ENCODE measurements around the gene LAYN.

LAYN gene, protein sequence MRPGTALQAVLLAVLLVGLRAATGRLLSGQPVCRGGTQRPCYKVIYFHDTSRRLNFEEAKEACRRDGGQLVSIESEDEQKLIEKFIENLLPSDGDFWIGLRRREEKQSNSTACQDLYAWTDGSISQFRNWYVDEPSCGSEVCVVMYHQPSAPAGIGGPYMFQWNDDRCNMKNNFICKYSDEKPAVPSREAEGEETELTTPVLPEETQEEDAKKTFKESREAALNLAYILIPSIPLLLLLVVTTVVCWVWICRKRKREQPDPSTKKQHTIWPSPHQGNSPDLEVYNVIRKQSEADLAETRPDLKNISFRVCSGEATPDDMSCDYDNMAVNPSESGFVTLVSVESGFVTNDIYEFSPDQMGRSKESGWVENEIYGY

DNA sequence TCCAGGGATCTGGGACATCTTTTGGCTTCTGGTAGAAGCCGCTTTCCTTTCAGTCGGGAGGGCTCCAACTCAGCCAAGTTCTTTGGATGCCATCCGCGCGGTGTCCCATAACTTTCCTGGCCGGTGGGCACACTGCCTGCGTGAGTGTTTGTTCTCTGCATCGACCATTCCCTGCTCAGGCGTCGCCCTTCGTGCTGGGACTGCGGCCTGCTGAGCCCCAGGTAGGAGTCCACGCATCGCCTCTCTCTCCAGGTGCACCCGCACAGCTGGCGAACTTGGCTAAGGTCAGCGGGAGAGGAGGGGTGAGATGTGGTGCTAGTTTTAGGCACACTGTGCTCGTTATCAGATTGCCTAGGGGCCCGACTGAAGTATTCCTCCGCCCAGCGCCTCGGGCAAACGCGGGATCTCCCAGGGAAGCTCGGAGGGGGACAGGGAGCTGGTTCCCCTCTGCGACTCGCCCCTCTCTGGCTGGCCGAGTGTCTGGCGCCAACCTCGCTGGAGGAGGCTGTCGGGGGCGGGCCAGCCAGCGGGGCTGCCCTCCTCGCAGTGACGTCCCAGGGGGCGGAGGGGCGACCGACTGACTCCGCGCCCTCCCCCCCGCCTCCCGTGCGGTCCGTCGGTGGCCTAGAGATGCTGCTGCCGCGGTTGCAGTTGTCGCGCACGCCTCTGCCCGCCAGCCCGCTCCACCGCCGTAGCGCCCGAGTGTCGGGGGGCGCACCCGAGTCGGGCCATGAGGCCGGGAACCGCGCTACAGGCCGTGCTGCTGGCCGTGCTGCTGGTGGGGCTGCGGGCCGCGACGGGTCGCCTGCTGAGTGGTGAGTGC is at the start of gene LAYN:
TSS of gene LAYN (plus strand) at position 607 of the 823 bp plus-strand sequence. CDS start at position 731, 124 bp downstream.
- DNase-seq (ENCODE audit: low read depth) = no peak

GRCh38 chr11:111494040-111494439 is 46.5 kb upstream of the LAYN start:
- no peak for DNase-seq (ENCODE audit: low read depth)

DNA sequence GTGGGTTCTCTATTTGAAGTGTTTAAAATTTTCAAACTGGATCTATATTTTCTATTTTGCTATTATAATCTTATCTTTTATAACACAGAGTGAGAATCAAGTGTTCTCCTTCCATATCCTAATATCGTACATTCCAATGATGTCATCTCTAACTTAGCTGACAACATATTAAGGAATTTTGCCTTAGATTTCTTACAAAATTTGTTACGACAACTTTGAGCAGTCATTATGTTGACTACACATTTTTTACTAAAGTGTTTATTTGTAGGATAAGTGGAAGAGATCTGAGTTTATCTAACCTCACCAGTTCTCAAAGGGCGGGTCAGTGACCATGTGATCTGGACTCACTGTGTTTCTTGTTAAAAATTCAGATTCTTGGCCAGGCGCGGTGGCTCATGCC is 41.0 kb upstream of the LAYN start:
- DNase-seq (ENCODE audit: low read depth) = no peak

- no peak for DNase-seq (ENCODE audit: low read depth)
These were observed 40.0 kb upstream of the LAYN start for GRCh38 chr11:111500481-111500880.

DNA sequence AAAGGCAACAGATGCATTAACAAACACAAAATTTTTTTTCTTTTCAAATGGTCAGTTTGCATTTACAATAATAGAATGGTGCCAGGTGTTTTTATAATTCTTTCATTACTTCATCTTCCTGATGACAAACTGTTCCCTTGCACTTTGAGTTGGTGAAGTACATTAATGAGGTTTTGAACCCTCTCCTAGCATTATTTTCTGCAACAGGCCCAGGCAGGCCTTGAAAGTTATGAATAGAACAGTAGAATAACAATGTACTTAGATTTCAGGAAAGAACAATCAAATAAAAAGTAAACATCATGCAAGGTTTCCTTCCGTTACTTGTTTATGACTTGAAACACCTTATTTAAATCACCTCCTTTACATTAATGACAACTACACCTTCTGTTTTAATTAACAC is 37.9 kb upstream of the LAYN start:
- DNase-seq (ENCODE audit: low read depth) = no peak

GRCh38 chr11:111510311-111510710 is 30.2 kb upstream of the LAYN start:
- no peak for DNase-seq (ENCODE audit: low read depth)

GRCh38 chr11:111512296-111513239 is 28.0 kb upstream of the LAYN start, which contains the start of gene BTG4:
TSS of gene BTG4 (minus strand) at chr11:111512386. CDS start at chr11:111498776, 13,610 bp downstream.
- DNase-seq (ENCODE audit: low read depth) = no peak

GRCh38 chr11:111513240-111513605 is 27.3 kb upstream of the LAYN start:
- no peak for DNase-seq (ENCODE audit: low read depth)

DNA sequence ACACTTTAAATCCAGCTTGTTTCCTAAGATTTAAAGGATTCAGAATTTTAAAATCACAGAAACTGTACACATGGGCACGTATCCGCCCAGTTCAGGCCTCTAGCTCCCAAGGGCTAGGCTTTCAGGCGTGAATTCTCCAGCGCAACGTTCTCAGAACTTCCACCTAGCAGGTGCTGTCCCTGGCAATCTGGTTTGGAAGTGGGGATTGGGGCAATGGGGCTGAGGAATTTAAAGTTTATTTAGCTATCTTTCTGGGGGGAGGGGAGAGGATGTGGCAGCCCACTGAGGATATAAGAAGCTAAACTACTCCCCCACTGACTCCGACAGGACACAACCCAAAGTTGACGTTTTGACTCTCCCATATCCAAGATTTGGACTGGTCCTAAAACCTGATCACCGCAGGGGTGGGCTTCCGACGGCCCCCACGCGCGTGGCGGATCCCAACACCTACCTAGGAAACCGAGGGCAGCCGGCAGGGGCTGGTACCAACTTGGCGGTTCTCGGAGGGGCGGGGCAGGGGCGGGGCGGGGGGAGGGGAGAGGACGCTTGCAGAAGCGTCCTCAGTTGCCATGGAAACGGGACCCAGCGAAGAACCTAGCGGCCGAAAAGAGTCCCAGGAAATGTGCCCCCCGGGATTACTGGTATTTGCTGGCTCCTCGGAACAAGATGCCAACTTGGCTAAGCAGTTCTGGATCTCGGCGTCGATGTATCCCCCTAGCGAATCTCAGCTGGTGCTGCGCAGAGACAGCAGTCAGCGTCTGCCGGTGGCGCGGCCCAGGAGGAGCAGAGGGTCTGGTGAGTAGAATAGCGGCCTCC is 26.1 kb upstream of the LAYN start, which contains the start of gene HOATZ:
TSS of gene HOATZ (plus strand) at position 563 of the 816 bp plus-strand sequence. CDS start at position 570, 7 bp downstream.
- no peak for DNase-seq (ENCODE audit: low read depth)

DNA sequence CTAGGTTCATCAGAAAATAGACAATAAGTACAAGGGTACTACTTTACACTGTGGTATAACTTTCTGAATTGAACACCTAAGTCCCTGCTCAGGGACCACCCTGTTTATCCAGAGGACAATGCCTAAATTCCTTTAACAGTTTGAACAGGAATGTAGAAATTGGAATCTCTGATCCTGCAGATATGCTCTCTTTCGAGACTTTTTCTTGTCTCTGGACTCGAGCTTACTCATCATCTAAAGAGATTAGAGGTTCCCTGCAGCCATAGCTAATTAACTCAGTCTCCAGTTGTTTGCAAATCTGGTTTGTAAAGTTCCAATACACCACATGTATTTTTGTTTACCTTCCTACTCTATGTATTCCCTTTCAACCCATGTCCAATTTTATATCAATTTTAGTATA is 24.9 kb upstream of the LAYN start:
- DNase-seq (ENCODE audit: low read depth) = no peak

DNA sequence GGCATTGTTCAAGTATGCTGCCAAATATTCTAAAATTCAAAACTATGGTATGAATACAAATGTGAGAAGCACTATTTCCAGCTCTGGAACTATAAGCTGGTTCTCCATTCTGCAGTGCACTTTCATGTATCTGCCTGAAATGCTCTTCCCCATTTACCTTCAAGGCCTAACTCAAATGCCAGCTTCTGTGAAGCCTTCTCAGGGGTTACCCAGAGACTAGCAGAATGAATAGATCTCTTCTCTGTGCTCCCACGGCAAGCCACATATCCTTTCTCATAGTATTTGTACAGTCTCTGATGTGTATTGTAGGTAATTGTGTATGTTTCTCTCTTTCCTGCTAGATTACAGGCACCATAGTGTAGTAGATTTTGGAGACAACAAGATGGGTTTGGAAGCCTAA is 21.9 kb upstream of the LAYN start:
- DNase-seq (ENCODE audit: low read depth) = no peak

- DNase-seq (ENCODE audit: low read depth) = no peak
These were observed 20.0 kb upstream of the LAYN start for GRCh38 chr11:111520560-111520959.

DNA sequence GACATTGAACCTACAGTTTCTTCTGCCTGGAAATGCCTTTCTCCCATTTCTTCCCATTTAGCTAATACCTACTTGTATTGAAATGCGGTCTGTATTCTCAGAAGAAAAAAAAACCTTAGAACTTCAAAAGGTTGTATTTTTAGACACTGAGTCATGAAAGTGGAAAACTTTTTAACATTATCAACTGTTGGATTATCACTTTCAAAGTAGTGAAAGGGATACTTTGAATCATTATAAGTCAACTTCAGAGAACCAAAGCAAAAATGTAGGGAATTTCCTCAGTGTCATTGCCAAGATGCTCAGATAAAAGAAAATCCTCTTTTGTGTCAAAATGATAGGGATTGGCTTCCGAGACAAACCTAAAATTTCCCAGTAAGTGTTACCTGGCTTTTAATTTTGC is 19.4 kb upstream of the LAYN start:
- DNase-seq (ENCODE audit: low read depth) = no peak

GRCh38 chr11:111522426-111522825 is 18.1 kb upstream of the LAYN start:
- no peak for DNase-seq (ENCODE audit: low read depth)

- DNase-seq (ENCODE audit: low read depth) = no peak
These were observed 17.2 kb upstream of the LAYN start for GRCh38 chr11:111523343-111523742.

DNA sequence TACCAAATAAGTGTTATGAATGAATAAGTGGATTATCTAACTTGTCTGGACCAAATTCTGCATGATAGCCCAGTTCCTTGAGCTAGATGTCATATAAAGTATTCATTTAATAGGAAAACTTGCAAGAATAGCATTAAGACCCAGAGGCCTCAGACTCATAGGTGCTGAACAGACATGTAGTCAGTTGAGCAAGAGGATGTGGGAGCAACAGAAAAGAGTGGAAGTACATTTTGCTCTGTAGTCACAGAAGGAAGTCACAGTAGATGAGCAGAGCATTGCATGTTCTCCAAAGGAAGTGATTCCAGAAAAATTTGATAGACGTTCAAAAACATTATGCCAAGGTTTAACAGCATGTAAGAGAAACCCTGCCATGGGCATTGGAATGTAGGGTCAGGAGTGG is 16.5 kb upstream of the LAYN start:
- DNase-seq (ENCODE audit: low read depth) = no peak

- no peak for DNase-seq (ENCODE audit: low read depth)
These were observed 15.1 kb upstream of the LAYN start for GRCh38 chr11:111525456-111525855.

- DNase-seq (ENCODE audit: low read depth) = no peak
These were observed 14.0 kb upstream of the LAYN start for GRCh38 chr11:111526501-111526900.

DNA sequence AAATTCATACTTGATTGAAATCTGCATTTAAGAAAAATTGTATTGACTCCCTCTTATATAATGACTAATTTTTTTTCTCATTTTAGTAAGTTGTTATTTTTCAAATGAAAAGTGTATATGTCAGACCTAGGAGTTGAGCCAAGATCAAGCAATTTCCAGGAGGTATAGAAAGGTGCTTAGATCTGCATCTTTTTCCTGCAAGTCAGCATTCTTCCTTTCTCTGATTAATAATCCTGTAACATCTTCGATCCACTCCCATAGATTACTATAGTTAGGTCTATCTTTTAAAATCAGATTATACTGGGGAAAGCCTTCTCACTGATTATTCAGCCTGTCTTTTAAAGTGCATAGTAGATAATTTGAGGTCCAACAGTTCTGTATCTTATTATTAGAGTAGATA is 13.2 kb upstream of the LAYN start:
- DNase-seq (ENCODE audit: low read depth) = no peak

GRCh38 chr11:111528557-111528956 is 12.0 kb upstream of the LAYN start:
- DNase-seq (ENCODE audit: low read depth) = no peak

DNA sequence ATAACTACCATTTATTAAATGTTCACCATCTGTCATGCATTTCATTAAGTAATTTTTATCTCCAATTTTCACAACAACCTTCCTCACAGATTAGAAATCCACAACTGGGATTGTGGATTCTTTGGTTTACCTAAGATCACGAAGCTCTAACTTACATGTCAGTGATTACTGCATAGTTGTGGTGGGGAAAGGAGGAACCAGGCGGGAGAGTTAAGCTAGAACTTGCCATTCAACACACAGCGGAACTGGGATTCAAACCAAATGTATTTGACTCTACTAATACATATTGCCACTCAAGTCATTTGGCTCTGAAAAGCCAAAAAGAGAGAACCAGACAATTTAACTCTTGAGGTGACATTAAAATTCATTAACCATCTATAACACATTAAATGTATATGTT is 10.4 kb upstream of the LAYN start:
- no peak for DNase-seq (ENCODE audit: low read depth)
